Measurements from ENCODE around the gene OLIG2.

OLIG2 gene

GRCh38 chr21:33011462-33011861 lies 14.3 kb upstream of the OLIG2 start:
- no peak for TF ChIP-seq CTCF (IDR thresholded peaks at IDR 0.05; ENCODE audit: borderline replicate concordance, insufficient read depth, low read depth, low read length)
- no peak overlapping the region for H3K4me3 ChIP-seq (ENCODE audit: low read depth, low read length)

GRCh38 chr21:33013626-33014025 lies 12.1 kb upstream of the OLIG2 start:
- H3K4me3 ChIP-seq (ENCODE audit: low read depth, low read length): no peak overlapping the region
- no peak for TF ChIP-seq CTCF (IDR thresholded peaks at IDR 0.05; ENCODE audit: borderline replicate concordance, insufficient read depth, low read depth, low read length)

- no peak overlapping the region for H3K4me3 ChIP-seq (ENCODE audit: low read depth, low read length)
- TF ChIP-seq CTCF (IDR thresholded peaks at IDR 0.05; ENCODE audit: borderline replicate concordance, insufficient read depth, low read depth, low read length): no peak
These were observed 11.4 kb upstream of the OLIG2 start for GRCh38 chr21:33014331-33014730.

- no peak overlapping the region for H3K4me3 ChIP-seq (ENCODE audit: low read depth, low read length)
- TF ChIP-seq CTCF (IDR thresholded peaks at IDR 0.05; ENCODE audit: borderline replicate concordance, insufficient read depth, low read depth, low read length): no peak
These were observed 10.6 kb upstream of the OLIG2 start for GRCh38 chr21:33015096-33015495.

GRCh38 chr21:33015756-33016155 lies 10.0 kb upstream of the OLIG2 start:
- TF ChIP-seq CTCF (IDR thresholded peaks at IDR 0.05; ENCODE audit: borderline replicate concordance, insufficient read depth, low read depth, low read length): no peak

GRCh38 chr21:33018707-33019465 lies 6.8 kb upstream of the OLIG2 start:
- H3K4me3 ChIP-seq (ENCODE audit: low read depth, low read length): no peak overlapping the region
- no peak for TF ChIP-seq CTCF (IDR thresholded peaks at IDR 0.05; ENCODE audit: borderline replicate concordance, insufficient read depth, low read depth, low read length)

More at GRCh38 chr21:33015756-33016155, 10.0 kb upstream of the OLIG2 start:
- no peak overlapping the region for H3K4me3 ChIP-seq (ENCODE audit: low read depth, low read length)

- TF ChIP-seq CTCF (IDR thresholded peaks at IDR 0.05; ENCODE audit: borderline replicate concordance, insufficient read depth, low read depth, low read length): no peak
- no peak overlapping the region for H3K4me3 ChIP-seq (ENCODE audit: low read depth, low read length)
These were observed 6.2 kb upstream of the OLIG2 start for GRCh38 chr21:33019516-33019884.

Measured in GM12875 (cell line).